WTC11 (cell line): ENCODE measurements around the gene RAPGEF3. TPM values are rescaled to one million over a fixed set of nuclear protein-coding genes. Genes with fewer than 3 reads are reported as not detected.

Source experiments
- ATAC-seq: fragments of 200-7000 bp; cut with Tn5 transposase; 2 replicates; pipeline ENCODE4 v1.10.0; 2021; ENCODE audit warnings: mild to moderate bottlenecking, moderate library complexity
- CTCF ChIA-PET: fragments of 300-600 bp; sonication (Branson Sonifier 250); formaldehyde crosslinking; loops from one replicate; lab custom pipeline; 2021; ENCODE audit warnings: antibody characterized with exemption; lab: Charles Lee
- POLR2A ChIA-PET: fragments of 350-600 bp; sonication (Branson Sonifier 250); formaldehyde crosslinking; loops from one replicate; lab custom pipeline; 2021; ENCODE audit warnings: antibody characterized with exemption; lab: Charles Lee
- DNase-seq: peaks from one replicate; pipeline ENCODE4 v3.0.0; 2021; ENCODE audit warnings: low spot score
- H3K27ac Mint-ChIP-seq: 2 replicates; pipeline ENCODE4 v1.8.0; 2021; ENCODE audit warnings: mixed read lengths
- H3K27me3 Mint-ChIP-seq: 2 replicates; pipeline ENCODE4 v1.8.0; 2021; ENCODE audit warnings: low read depth, mild to moderate bottlenecking, moderate library complexity, mixed read lengths
- H3K36me3 Mint-ChIP-seq: 2 replicates; pipeline ENCODE4 v1.8.0; 2021; ENCODE audit warnings: mixed read lengths
- H3K4me1 Mint-ChIP-seq: 2 replicates; pipeline ENCODE4 v1.8.0; 2022; ENCODE audit warnings: mixed read lengths
- H3K4me3 Mint-ChIP-seq: 2 replicates; pipeline ENCODE4 v1.8.0; 2021; ENCODE audit warnings: mild to moderate bottlenecking, moderate library complexity, mixed read lengths
- H3K9me3 Mint-ChIP-seq: 2 replicates; pipeline ENCODE4 v1.8.0; 2021; ENCODE audit warnings: mixed read lengths
- ARID4B ChIP-seq: sonication (generic); formaldehyde crosslinking; IDR thresholded peaks from 2 replicates; pipeline ENCODE4 v1.8.0; 2023; ENCODE audit warnings: missing genetic modification reagents, mild to moderate bottlenecking, borderline replicate concordance
- ATF1 ChIP-seq: sonication (generic); formaldehyde crosslinking; IDR thresholded peaks from 2 replicates; pipeline ENCODE4 v1.8.1; 2023; ENCODE audit warnings: mild to moderate bottlenecking, moderate library complexity, missing genetic modification reagents
- JUN ChIP-seq: sonication (generic); formaldehyde crosslinking; IDR thresholded peaks from 2 replicates; pipeline ENCODE4 v1.8.0; 2023; ENCODE audit warnings: mild to moderate bottlenecking, missing genetic modification reagents
- KAT7 ChIP-seq: sonication (generic); formaldehyde crosslinking; IDR thresholded peaks from 2 replicates; pipeline ENCODE4 v1.8.1; 2023; ENCODE audit warnings: missing genetic modification reagents, mild to moderate bottlenecking, borderline replicate concordance
- MAX ChIP-seq: sonication (generic); formaldehyde crosslinking; IDR thresholded peaks from 2 replicates; pipeline ENCODE4 v1.8.0; 2022; ENCODE audit warnings: mild to moderate bottlenecking, missing genetic modification reagents
- MYBL2 ChIP-seq: sonication (generic); formaldehyde crosslinking; IDR thresholded peaks from 2 replicates; pipeline ENCODE4 v1.8.1; 2023; ENCODE audit warnings: mild to moderate bottlenecking, moderate library complexity, missing genetic modification reagents
- RORB ChIP-seq: fragments of 250-450 bp; sonication (Bioruptor Pico); IDR thresholded peaks from 2 replicates; pipeline ENCODE4 v1.9.0; 2021; ENCODE audit warnings: mild to moderate bottlenecking
- SOX15 ChIP-seq: fragments of 250-450 bp; sonication (Bioruptor Pico); IDR thresholded peaks from 2 replicates; pipeline ENCODE4 v1.9.0; 2021; ENCODE audit warnings: mild to moderate bottlenecking
- TCF7 ChIP-seq: sonication (generic); formaldehyde crosslinking; IDR thresholded peaks from 2 replicates; pipeline ENCODE4 v1.8.0; 2022; ENCODE audit warnings: mild to moderate bottlenecking, low read depth, missing genetic modification reagents, moderate library complexity
- TEAD1 ChIP-seq: sonication (generic); formaldehyde crosslinking; IDR thresholded peaks from 2 replicates; pipeline ENCODE4 v1.8.0; 2022; ENCODE audit warnings: mild to moderate bottlenecking, missing genetic modification reagents
- TP53 ChIP-seq: sonication (generic); formaldehyde crosslinking; IDR thresholded peaks from 2 replicates; pipeline ENCODE4 v1.8.1; 2023; ENCODE audit warnings: mild to moderate bottlenecking, missing genetic modification reagents
- ZBTB21 ChIP-seq: sonication (generic); formaldehyde crosslinking; IDR thresholded peaks from 2 replicates; pipeline ENCODE4 v1.8.1; 2023; ENCODE audit warnings: mild to moderate bottlenecking, missing genetic modification reagents, borderline replicate concordance
- ZNF396 ChIP-seq: fragments of 250-450 bp; sonication (Bioruptor Pico); IDR thresholded peaks from 2 replicates; pipeline ENCODE4 v1.8.0; 2021; ENCODE audit warnings: mild to moderate bottlenecking, moderate library complexity, borderline replicate concordance
- ZNF423 ChIP-seq: fragments of 250-450 bp; sonication (Bioruptor Pico); IDR thresholded peaks from 2 replicates; pipeline ENCODE4 v2.1.2; 2022; ENCODE audit warnings: mild to moderate bottlenecking, moderate library complexity
- ZNF425 ChIP-seq: fragments of 250-450 bp; sonication (Bioruptor Pico); conservative IDR thresholded peaks from 2 replicates; pipeline ENCODE4 v1.9.0; 2021; ENCODE audit warnings: mild to moderate bottlenecking
- total RNA-seq: library from RNA; stranded (reverse); gene quantifications from 3 replicates; pipeline ENCODE4 v1.2.3, GENCODE V29; 2021
- TF ChIP-seq, protein P1 (sequence below): fragments of 250-450 bp; sonication (Bioruptor Pico); IDR thresholded peaks from 2 replicates; pipeline ENCODE4 v1.9.0; 2021; ENCODE audit warnings: mild to moderate bottlenecking, borderline replicate concordance
- TF ChIP-seq, protein P2 (sequence below): fragments of 250-450 bp; sonication (Bioruptor Pico); IDR thresholded peaks from 2 replicates; pipeline ENCODE4 v1.8.0; 2021; ENCODE audit warnings: mild to moderate bottlenecking
- TF ChIP-seq, protein P3 (sequence below): sonication (generic); formaldehyde crosslinking; IDR thresholded peaks from 2 replicates; pipeline ENCODE4 v1.8.1; 2023; ENCODE audit warnings: mild to moderate bottlenecking, missing genetic modification reagents
- TF ChIP-seq, protein P4 (sequence below): sonication (generic); formaldehyde crosslinking; IDR thresholded peaks from 2 replicates; pipeline ENCODE4 v1.8.1; 2022; ENCODE audit warnings: mild to moderate bottlenecking, moderate library complexity, missing genetic modification reagents
- TF ChIP-seq, protein P5 (sequence below): sonication (generic); formaldehyde crosslinking; IDR thresholded peaks from 2 replicates; pipeline ENCODE4 v1.8.1; 2023; ENCODE audit warnings: mild to moderate bottlenecking, missing genetic modification reagents, moderate library complexity

Gene RAPGEF3
- total RNA-seq, 1 experiment from 2014 or later: 13.3 TPM

DNA sequence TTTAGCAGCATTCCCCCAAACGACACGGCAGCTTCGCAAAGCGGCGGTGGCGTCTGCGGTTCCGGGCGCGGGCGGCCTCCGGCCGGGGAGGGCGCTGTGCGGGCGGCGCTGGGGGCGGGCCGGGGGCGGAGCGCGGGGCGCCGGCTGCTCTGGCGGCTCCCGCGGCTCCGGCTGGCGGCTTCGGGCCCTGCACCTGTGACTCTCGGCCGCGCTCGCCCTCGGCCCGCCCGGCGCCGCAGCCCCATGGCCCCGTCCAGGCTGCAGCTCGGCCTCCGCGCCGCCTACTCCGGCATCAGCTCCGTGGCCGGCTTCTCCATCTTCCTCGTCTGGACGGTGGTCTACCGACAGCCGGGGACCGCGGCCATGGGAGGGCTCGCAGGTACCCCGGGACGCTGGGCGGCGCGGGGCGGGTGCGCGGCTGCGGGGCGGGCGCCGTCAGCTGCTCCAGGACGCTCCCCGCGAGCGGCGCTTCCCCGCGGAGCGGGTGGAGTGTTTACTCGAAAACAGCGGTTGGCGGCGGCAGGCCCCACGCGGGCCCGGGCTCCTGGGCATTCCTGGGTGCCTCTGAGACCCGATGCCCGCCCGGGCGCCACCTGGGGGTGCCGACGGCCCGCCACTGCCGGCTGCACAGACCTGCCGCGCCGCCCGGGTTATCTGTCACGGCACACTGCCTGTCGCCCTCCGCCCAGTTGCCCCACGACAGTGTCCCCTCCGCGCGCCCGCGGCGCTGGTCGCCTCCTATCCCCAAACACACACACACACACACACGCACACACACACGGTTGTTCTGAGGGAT, 14.6 kb upstream of the RAPGEF3 start, which contains the start of gene SLC48A1 (continued):
- TF ChIP-seq, protein P1, sequence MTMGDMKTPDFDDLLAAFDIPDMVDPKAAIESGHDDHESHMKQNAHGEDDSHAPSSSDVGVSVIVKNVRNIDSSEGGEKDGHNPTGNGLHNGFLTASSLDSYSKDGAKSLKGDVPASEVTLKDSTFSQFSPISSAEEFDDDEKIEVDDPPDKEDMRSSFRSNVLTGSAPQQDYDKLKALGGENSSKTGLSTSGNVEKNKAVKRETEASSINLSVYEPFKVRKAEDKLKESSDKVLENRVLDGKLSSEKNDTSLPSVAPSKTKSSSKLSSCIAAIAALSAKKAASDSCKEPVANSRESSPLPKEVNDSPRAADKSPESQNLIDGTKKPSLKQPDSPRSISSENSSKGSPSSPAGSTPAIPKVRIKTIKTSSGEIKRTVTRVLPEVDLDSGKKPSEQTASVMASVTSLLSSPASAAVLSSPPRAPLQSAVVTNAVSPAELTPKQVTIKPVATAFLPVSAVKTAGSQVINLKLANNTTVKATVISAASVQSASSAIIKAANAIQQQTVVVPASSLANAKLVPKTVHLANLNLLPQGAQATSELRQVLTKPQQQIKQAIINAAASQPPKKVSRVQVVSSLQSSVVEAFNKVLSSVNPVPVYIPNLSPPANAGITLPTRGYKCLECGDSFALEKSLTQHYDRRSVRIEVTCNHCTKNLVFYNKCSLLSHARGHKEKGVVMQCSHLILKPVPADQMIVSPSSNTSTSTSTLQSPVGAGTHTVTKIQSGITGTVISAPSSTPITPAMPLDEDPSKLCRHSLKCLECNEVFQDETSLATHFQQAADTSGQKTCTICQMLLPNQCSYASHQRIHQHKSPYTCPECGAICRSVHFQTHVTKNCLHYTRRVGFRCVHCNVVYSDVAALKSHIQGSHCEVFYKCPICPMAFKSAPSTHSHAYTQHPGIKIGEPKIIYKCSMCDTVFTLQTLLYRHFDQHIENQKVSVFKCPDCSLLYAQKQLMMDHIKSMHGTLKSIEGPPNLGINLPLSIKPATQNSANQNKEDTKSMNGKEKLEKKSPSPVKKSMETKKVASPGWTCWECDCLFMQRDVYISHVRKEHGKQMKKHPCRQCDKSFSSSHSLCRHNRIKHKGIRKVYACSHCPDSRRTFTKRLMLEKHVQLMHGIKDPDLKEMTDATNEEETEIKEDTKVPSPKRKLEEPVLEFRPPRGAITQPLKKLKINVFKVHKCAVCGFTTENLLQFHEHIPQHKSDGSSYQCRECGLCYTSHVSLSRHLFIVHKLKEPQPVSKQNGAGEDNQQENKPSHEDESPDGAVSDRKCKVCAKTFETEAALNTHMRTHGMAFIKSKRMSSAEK (CRISPR knock-in tag): no peak

DNA sequence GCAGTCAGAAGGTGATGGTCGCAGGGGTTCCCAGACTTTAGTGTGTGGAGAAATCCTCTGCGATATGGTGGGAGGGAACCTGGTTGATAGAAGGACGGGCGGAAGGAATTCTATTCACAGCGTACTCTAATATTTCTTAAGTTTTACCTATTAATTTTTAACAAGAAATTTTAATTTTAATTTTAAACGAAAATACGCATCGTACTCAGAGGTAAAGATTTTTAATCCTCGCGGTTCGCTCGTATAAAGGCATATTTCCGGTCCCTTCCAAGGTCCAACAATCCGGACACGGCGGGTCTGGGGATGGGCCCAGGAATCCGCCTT, 14.0 kb upstream of the RAPGEF3 start:
- Mint-ChIP-seq H3K4me3 (peak overlapping the region; percentile 67), H3K36me3 (no peaks in the 10 kb centered on the region), H3K27ac (peak overlapping the region; percentile 32; the same call in 1 of the 2 replicates), H3K9me3 (no peaks in the 10 kb centered on the region), H3K27me3 (peaks cover 27% of the 10 kb centered on the region), H3K4me1 (peaks cover 27% of the 10 kb centered on the region)
- DNase-seq: no peak
- POLR2A ChIA-PET: interaction anchor here (0.8 to 2.4 kb wide), 3 partner anchors 14 to 67 kb away, joined by 3 to 6 read pairs (median 5); partner anchors contain the start of genes RAPGEF3 and RPAP3
- ATAC-seq: no peak
- CTCF ChIA-PET: interaction anchor here (0.6 to 19.3 kb wide), 18 partner anchors 10 to 1441 kb away, joined by 3 to 735 read pairs (median 4); partner anchors contain the start of genes ENDOU and RAPGEF3
- TF ChIP-seq ZNF425 (CRISPR knock-in tag) (no peak), JUN (CRISPR knock-in tag) (no peak), TCF7 (CRISPR knock-in tag) (no peak), MYBL2 (CRISPR knock-in tag) (no peak), TP53 (CRISPR knock-in tag) (no peak), ZNF396 (CRISPR knock-in tag) (no peak), ZNF423 (CRISPR knock-in tag) (no peak), SOX15 (CRISPR knock-in tag) (no peak), KAT7 (CRISPR knock-in tag) (no peak), MAX (no peak), ATF1 (CRISPR knock-in tag) (no peak), ZBTB21 (CRISPR knock-in tag) (no peak), RORB (CRISPR knock-in tag) (no peak), ARID4B (CRISPR knock-in tag) (no peak), TEAD1 (CRISPR knock-in tag) (no peak)
- TF ChIP-seq, protein P2, sequence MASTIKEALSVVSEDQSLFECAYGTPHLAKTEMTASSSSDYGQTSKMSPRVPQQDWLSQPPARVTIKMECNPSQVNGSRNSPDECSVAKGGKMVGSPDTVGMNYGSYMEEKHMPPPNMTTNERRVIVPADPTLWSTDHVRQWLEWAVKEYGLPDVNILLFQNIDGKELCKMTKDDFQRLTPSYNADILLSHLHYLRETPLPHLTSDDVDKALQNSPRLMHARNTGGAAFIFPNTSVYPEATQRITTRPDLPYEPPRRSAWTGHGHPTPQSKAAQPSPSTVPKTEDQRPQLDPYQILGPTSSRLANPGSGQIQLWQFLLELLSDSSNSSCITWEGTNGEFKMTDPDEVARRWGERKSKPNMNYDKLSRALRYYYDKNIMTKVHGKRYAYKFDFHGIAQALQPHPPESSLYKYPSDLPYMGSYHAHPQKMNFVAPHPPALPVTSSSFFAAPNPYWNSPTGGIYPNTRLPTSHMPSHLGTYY (CRISPR knock-in tag): no peak
- TF ChIP-seq, protein P3, sequence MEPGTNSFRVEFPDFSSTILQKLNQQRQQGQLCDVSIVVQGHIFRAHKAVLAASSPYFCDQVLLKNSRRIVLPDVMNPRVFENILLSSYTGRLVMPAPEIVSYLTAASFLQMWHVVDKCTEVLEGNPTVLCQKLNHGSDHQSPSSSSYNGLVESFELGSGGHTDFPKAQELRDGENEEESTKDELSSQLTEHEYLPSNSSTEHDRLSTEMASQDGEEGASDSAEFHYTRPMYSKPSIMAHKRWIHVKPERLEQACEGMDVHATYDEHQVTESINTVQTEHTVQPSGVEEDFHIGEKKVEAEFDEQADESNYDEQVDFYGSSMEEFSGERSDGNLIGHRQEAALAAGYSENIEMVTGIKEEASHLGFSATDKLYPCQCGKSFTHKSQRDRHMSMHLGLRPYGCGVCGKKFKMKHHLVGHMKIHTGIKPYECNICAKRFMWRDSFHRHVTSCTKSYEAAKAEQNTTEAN (CRISPR knock-in tag): no peak
- TF ChIP-seq, protein P4, sequence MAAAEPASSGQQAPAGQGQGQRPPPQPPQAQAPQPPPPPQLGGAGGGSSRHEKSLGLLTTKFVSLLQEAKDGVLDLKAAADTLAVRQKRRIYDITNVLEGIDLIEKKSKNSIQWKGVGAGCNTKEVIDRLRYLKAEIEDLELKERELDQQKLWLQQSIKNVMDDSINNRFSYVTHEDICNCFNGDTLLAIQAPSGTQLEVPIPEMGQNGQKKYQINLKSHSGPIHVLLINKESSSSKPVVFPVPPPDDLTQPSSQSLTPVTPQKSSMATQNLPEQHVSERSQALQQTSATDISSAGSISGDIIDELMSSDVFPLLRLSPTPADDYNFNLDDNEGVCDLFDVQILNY (CRISPR knock-in tag): no peak
- TF ChIP-seq, protein P5, sequence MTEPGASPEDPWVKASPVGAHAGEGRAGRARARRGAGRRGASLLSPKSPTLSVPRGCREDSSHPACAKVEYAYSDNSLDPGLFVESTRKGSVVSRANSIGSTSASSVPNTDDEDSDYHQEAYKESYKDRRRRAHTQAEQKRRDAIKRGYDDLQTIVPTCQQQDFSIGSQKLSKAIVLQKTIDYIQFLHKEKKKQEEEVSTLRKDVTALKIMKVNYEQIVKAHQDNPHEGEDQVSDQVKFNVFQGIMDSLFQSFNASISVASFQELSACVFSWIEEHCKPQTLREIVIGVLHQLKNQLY (CRISPR knock-in tag): no peak
